CD14-positive monocyte (primary cell): ENCODE data around the gene STARD3. TPM values are rescaled to one million over a fixed set of nuclear protein-coding genes. Genes with fewer than 3 reads are reported as not detected.

Experiments
- DNase-seq, 3 donors: peaks; one replicate each; pipeline ENCODE4 v3.0.0-alpha.2; 2011 to 2022
- H2AFZ ChIP-seq: 2 replicates; pipeline ENCODE4 v1.6.0; 2012; ENCODE audit warnings: mild to moderate bottlenecking, low read depth, low read length, inconsistent platforms; ENCODE audit not compliant: insufficient read depth, poor library complexity, severe bottlenecking
- H3K27ac ChIP-seq, 2 donors: 1 replicate in 1 of 2; 2 replicates in 1 of 2; pipeline ENCODE4 v1.5.1; 2012 to 2013; ENCODE audit warnings: low read length in 2 of 2, control low read depth in 1 of 2, inconsistent platforms in 1 of 2, low read depth in 1 of 2, mild to moderate bottlenecking in 1 of 2
- H3K27me3 ChIP-seq, 2 donors: one replicate each; pipeline versions ENCODE4 v1.6.0 to v1.6.1; 2011 to 2013; ENCODE audit warnings: low read length in 2 of 2; ENCODE audit not compliant: control insufficient read depth in 2 of 2, insufficient read depth in 2 of 2
- H3K36me3 ChIP-seq, 2 donors: replicated peaks in 1 of 2; 1 replicate in 1 of 2; 2 replicates in 1 of 2; pipeline versions ENCODE4 v1.5.1 to v1.6.1; 2012 to 2013; ENCODE audit warnings: low read length in 2 of 2, control low read depth in 1 of 2, inconsistent platforms in 1 of 2, mild to moderate bottlenecking in 1 of 2; ENCODE audit not compliant: insufficient read depth in 2 of 2, control insufficient read depth in 1 of 2
- H3K4me1 ChIP-seq, 2 donors: 1 replicate in 1 of 2; 2 replicates in 1 of 2; pipeline versions ENCODE4 v1.5.1 to v1.6.1; 2012 to 2013; ENCODE audit warnings: low read length in 2 of 2, control low read depth in 1 of 2, inconsistent platforms in 1 of 2, mild to moderate bottlenecking in 1 of 2, moderate library complexity in 1 of 2; ENCODE audit not compliant: insufficient read depth in 2 of 2, control insufficient read depth in 1 of 2
- H3K4me2 ChIP-seq: replicated peaks from 2 replicates; pipeline ENCODE3; 2012; ENCODE audit warnings: low read length, moderate library complexity, mild to moderate bottlenecking; ENCODE audit not compliant: poor library complexity, severe bottlenecking; ENCODE audit errors: extremely low read depth
- H3K4me3 ChIP-seq, 3 experiments: fragments of 200-600 bp in 1 of 3; sonication (generic) in 1 of 3; replicated peaks in 1 of 3; 1 replicate in 2 of 3; 2 replicates in 1 of 3; pipeline ENCODE4 v1.5.1; 2011 to 2013; ENCODE audit warnings: low read length in 3 of 3, mild to moderate bottlenecking in 3 of 3, control low read depth in 2 of 3, low read depth in 2 of 3, inconsistent platforms in 1 of 3, moderate library complexity in 1 of 3
- H3K79me2 ChIP-seq: 2 replicates; pipeline ENCODE4 v1.6.0; 2012; ENCODE audit warnings: mild to moderate bottlenecking, control low read depth, inconsistent platforms, low read length, moderate library complexity; ENCODE audit not compliant: insufficient read depth
- H3K9ac ChIP-seq: 2 replicates; pipeline ENCODE4 v1.6.0; 2017; ENCODE audit warnings: low read length, mild to moderate bottlenecking; ENCODE audit not compliant: insufficient read depth, poor library complexity, severe bottlenecking
- H3K9me3 ChIP-seq, 2 donors: replicated peaks in 1 of 2; 1 replicate in 1 of 2; 2 replicates in 1 of 2; pipeline versions ENCODE4 v1.5.1 to v1.6.1; 2012 to 2013; ENCODE audit warnings: low read length in 2 of 2, control low read depth in 1 of 2; ENCODE audit not compliant: control insufficient read depth in 1 of 2, insufficient read depth in 1 of 2
- H4K20me1 ChIP-seq: 2 replicates; pipeline ENCODE4 v1.6.0; 2012; ENCODE audit warnings: mild to moderate bottlenecking, low read length, control low read depth, moderate library complexity; ENCODE audit not compliant: insufficient read depth
- H3K27ac Mint-ChIP-seq, 7 donors: one replicate each; pipeline ENCODE4 v1.8.0; 2020; ENCODE audit warnings: mild to moderate bottlenecking in 7 of 7, mixed read lengths in 7 of 7, moderate library complexity in 6 of 7, inconsistent platforms in 2 of 7
- H3K27me3 Mint-ChIP-seq, 3 donors: one replicate each; pipeline ENCODE4 v1.8.0; 2021 to 2022; ENCODE audit warnings: low read depth in 3 of 3, mild to moderate bottlenecking in 3 of 3, mixed read lengths in 3 of 3, moderate library complexity in 3 of 3, inconsistent platforms in 1 of 3
- H3K36me3 Mint-ChIP-seq, 2 donors: one replicate each; pipeline ENCODE4 v1.8.0; 2020; ENCODE audit warnings: mixed read lengths in 2 of 2, inconsistent platforms in 1 of 2, mild to moderate bottlenecking in 1 of 2
- H3K4me1 Mint-ChIP-seq: one replicate; pipeline ENCODE4 v1.8.0; 2020; ENCODE audit warnings: mild to moderate bottlenecking, mixed read lengths
- H3K4me3 Mint-ChIP-seq, 2 donors: one replicate each; pipeline ENCODE4 v1.8.0; 2020; ENCODE audit warnings: mild to moderate bottlenecking in 2 of 2, mixed read lengths in 2 of 2, moderate library complexity in 1 of 2
- H3K9me3 Mint-ChIP-seq, 7 donors: one replicate each; pipeline ENCODE4 v1.8.0; 2020 to 2022; ENCODE audit warnings: mixed read lengths in 7 of 7, mild to moderate bottlenecking in 6 of 7, moderate library complexity in 6 of 7, inconsistent platforms in 2 of 7
- CTCF ChIP-seq: fragments of 200-600 bp; IDR thresholded peaks from one replicate; pipeline ENCODE4 v1.8.0; 2022; ENCODE audit warnings: antibody characterized with exemption, mild to moderate bottlenecking
- WGBS: methylation state at CpG from one replicate; pipeline ENCODE4 v1.1.5; 2013; ENCODE audit warnings: missing lambda C conversion rate; ENCODE audit not compliant: insufficient coverage; 5-methylcytosine and 5-hydroxymethylcytosine counted together
- intact Hi-C, 2 donors: fragments of 100-400 bp; cut with micrococcal nuclease; formaldehyde crosslinking; loops; one replicate each; pipeline versions ENCODE4 v1.15.0 to v1.15.1; 2023
- polyA plus RNA-seq, 3 donors: library from polyadenylated mRNA; depleted of rRNA in 1 of 3; unstranded in 2 of 3; stranded (reverse) in 1 of 3; fragments of 300-500 nt in 2 of 3; fragments of >200 nt in 1 of 3; fragmentation: Illumina TruSeq in 2 of 3; gene quantifications; 1 replicate in 2 of 3; 2 replicates in 1 of 3; pipeline ENCODE4 v1.2.3, GENCODE V29; 2012 to 2021

STARD3 gene
- polyA plus RNA-seq, 3 donors, result 35.1 to 114 (median 45.3) TPM

- DNase-seq, result no peak
- no peak overlapping the region for H3K27ac Mint-ChIP-seq
- H3K27ac ChIP-seq, result no peak overlapping the region
- no peaks in the 10 kb centered on the region for H3K79me2 ChIP-seq
- no peak for TF ChIP-seq CTCF
- no peak overlapping the region for H3K4me3 ChIP-seq
- peaks cover 87 to 98% (median 87%) of the 10 kb centered on the region in 3 donors for H3K27me3 Mint-ChIP-seq
- peaks cover 0 to 25% (median 7%) of the 10 kb centered on the region in 7 donors for H3K9me3 Mint-ChIP-seq
- H2AFZ ChIP-seq, result no peak overlapping the region
- H3K4me1 ChIP-seq, result peaks cover 3 to 5% of the 10 kb centered on the region in 2 donors
- peak overlapping the region; percentile 11 for H3K4me2 ChIP-seq
- H3K27me3 ChIP-seq, result peaks cover 76 to 95% of the 10 kb centered on the region in 2 donors
- no peak overlapping the region for H3K9ac ChIP-seq
- peaks cover 0 to 36% of the 10 kb centered on the region in 2 donors for H3K9me3 ChIP-seq
- H3K4me3 Mint-ChIP-seq, result peak overlapping the region; percentile 41 to 80
- H3K36me3 Mint-ChIP-seq, result peaks cover 0 to 5% of the 10 kb centered on the region in 2 donors
- H3K36me3 ChIP-seq, result no peaks in the 10 kb centered on the region
- H4K20me1 ChIP-seq, result no peaks in the 10 kb centered on the region
- WGBS, result 2% methylated on average over 102 of the region's 102 CpGs
- H3K4me1 Mint-ChIP-seq, result peaks cover 15% of the 10 kb centered on the region
- intact Hi-C loops, result no loop called here
Observed at GRCh38 chr17:39605492-39606433, 31.2 kb upstream of the STARD3 start.

GRCh38 chr17:39606434-39607056 is 30.4 kb upstream of the STARD3 start:
- DNase-seq, result no peak
- no peak overlapping the region for H3K4me3 ChIP-seq
- intact Hi-C loops, result no loop called here

More at GRCh38 chr17:39606434-39607056, 30.4 kb upstream of the STARD3 start:
- Mint-ChIP-seq H3K4me3 (peak overlapping the region in 1 of 2 donors; percentile 59), H3K36me3 (peaks cover 0 to 1% of the 10 kb centered on the region in 2 donors), H3K27me3 (peaks cover 83 to 96% (median 85%) of the 10 kb centered on the region in 3 donors), H3K4me1 (peaks cover 15% of the 10 kb centered on the region), H3K27ac (no peak overlapping the region), H3K9me3 (peaks cover 0 to 19% (median 7%) of the 10 kb centered on the region in 7 donors)
- TF ChIP-seq CTCF, result no peak
- no peaks in the 10 kb centered on the region for H3K79me2 ChIP-seq
- peaks cover 3 to 5% of the 10 kb centered on the region in 2 donors for H3K4me1 ChIP-seq
- no peak overlapping the region for H3K27ac ChIP-seq
- no peaks in the 10 kb centered on the region for H3K36me3 ChIP-seq
- H2AFZ ChIP-seq, result no peak overlapping the region
- no peaks in the 10 kb centered on the region for H4K20me1 ChIP-seq
- 1% methylated on average over 59 of the region's 66 CpGs for WGBS
- peaks cover 71 to 92% of the 10 kb centered on the region in 2 donors for H3K27me3 ChIP-seq
- peaks cover 0 to 28% of the 10 kb centered on the region in 2 donors for H3K9me3 ChIP-seq
- H3K9ac ChIP-seq, result no peak overlapping the region
- peak overlapping the region; percentile 11 for H3K4me2 ChIP-seq
